CD4-positive, alpha-beta T cell treated with Interleukin-15 for 1 hour (primary cell): ENCODE measurements around the gene LILRA1.
"Not testable (repeated sequence)": the region's sequence is repeated elsewhere in the genome, so short reads cannot be mapped to it uniquely, and the experiment has no call there.

Experiments used
- DNase-seq: peaks from one replicate; pipeline ENCODE4 v3.0.0-alpha.2; 2020

Gene LILRA1

DNA sequence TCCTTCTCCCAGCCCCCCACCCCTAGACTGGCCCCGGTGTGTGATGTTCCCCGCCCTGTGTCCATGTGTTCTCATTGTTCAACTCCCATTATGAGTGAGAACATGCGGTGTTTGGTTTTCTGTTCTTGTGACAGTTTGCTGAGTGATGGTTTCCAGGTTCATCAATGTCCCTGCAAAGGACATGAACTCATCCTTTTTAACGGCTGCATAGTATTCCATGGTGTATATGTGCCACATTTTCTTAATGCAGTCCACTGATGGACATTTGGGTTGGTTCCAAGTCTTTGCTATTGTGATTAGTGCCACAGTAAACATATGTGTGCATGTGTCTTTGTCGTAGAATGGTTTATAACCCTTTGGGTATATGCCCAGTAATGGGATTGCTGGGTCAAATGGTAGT is 15.2 kb upstream of the LILRA1 start:
- not testable (repeated sequence) for DNase-seq

DNA sequence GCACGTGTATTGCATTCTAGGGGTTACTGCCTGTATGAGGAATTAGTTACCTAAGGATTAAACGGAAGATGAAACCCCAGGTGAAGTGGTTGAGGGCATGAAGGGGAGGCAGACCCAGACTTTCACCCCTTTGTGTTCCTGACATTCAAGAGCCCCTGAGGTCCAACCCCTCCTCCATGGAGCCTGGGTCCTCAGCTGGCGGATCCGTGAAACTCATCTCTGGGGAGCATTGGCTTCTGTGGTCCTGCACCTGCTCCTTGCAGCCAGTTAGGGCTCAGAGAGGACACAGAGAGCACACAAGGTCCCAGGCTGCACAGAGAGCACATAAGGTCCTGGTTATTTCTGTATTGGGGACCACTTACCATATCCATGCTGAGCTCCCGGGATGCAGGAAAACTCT is 7.0 kb upstream of the LILRA1 start:
- no peak for DNase-seq

DNA sequence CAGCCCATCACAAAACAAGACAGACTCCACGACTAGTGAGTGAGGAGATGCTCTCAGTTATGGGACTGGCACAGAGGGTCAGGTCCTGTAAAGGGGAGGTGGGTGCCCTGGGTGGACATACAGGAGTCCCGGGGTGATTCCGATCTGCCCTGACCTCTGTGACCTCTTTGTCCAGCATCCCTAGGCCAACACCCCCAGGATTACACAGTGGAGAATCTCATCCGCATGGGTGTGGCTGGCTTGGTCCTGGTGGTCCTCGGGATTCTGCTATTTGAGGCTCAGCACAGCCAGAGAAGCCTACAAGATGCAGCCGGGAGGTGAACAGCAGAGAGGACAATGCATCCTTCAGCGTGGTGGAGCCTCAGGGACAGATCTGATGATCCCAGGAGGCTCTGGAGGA is 6.4 kb upstream of the LILRA1 start:
- DNase-seq, result no peak

DNA sequence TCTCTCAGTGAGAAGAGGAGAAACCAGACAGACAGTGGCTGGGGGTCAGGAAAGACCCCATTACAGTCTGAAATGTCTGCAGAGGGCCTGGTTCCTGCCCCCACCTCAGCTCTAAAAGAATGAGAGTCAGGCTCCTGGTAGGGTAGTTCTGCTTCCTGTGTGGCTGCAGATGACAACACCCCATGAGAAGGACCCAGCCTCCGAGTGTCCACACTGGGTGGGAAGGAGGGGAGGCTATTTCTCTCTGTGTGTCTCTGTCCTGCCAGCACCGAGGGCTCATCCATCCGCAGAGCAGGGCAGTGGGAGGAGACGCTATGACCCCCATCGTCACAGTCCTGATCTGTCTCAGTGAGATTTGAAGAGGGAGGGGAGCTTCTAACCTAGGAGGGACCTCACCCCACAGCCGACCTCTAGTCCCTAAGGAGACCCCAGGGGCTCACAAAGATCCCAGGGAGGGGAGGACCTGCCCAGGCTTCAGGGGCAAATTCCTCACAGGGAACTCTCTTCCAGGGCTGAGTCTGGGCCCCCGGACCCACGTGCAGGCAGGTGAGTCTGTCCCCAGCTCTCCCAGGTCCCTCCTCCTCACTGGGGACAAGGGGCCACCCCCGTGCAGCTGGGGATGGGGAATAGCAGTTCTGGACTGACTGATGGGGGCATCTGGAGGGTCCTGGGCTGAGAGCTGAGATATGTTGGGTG is 647 bp downstream of the LILRA1 start:
- not testable (repeated sequence) for DNase-seq

DNA sequence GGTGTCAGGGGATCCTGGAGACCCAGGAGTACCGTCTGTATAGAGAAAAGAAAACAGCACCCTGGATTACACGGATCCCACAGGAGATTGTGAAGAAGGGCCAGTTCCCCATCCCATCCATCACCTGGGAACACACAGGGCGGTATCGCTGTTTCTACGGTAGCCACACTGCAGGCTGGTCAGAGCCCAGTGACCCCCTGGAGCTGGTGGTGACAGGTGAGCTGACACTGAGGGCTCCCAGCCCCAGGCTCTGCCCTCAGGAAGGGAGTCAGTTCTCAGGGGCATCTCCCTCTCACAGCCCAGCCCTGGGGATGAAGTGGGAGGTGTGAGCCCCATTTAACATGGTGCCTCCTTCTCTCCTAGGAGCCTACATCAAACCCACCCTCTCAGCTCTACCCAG is 1.3 kb downstream of the LILRA1 start:
- DNase-seq, result no peak

DNA sequence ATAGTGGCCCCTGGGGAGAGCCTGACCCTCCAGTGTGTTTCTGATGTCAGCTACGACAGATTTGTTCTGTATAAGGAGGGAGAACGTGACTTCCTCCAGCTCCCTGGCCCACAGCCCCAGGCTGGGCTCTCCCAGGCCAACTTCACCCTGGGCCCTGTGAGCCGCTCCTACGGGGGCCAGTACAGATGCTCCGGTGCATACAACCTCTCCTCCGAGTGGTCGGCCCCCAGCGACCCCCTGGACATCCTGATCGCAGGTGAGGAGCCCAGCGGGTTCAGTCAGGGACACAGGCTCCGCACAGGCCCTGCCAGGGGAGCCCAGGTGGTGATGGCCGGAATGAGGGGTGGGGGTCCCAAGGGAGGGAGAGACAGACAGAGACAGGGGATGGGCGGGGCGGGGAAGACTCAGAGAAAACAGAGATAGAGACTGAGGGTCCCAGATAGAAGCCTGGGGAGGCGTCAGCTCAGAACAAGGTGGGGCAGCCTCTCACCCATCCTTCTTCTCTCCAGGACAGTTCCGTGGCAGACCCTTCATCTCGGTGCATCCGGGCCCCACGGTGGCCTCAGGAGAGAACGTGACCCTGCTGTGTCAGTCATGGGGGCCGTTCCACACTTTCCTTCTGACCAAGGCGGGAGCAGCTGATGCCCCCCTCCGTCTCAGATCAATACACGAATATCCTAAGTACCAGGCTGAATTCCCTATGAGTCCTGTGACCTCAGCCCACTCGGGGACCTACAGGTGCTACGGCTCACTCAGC is 2.4 kb downstream of the LILRA1 start:
- DNase-seq, result not testable (repeated sequence)

DNA sequence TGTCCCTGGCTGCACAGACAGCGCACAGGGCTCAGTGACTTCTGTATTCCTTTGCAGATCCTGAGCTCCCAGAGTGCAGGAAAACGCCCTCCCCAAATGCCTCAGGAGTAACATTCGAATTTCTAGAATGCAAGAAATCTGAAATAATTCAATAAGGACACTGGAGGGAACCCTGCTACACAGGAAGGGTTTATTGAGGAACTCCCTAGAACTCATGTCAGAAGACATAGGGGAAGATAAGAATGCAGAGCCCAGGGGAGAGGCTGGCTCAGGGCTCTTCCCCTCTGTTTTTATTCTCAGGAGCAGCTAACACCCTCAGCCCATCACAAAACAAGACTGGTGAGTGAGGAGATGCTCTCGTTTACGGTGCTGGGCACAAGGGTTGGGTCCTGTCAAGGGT is 6.8 kb downstream of the LILRA1 start:
- DNase-seq, result no peak

DNA sequence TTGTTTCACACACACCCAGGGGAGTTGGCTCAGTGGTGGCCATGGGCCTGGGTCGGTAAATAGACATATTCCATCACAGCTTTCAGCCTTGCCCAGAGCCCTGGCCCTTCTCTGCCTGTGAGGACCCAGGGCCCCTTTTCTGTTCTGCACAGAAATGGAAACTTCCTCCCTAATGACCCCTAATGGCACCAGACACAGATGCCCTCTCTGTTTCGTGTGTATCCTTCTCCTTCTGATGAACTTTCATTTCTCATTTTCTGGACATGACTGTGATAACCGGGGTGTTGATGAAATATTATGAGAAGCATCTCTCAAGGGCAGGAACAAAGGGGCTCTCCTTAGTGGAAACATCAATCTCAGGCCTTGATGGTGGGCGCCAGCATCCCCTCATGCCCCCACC is 12.8 kb downstream of the LILRA1 start:
- no peak for DNase-seq

DNA sequence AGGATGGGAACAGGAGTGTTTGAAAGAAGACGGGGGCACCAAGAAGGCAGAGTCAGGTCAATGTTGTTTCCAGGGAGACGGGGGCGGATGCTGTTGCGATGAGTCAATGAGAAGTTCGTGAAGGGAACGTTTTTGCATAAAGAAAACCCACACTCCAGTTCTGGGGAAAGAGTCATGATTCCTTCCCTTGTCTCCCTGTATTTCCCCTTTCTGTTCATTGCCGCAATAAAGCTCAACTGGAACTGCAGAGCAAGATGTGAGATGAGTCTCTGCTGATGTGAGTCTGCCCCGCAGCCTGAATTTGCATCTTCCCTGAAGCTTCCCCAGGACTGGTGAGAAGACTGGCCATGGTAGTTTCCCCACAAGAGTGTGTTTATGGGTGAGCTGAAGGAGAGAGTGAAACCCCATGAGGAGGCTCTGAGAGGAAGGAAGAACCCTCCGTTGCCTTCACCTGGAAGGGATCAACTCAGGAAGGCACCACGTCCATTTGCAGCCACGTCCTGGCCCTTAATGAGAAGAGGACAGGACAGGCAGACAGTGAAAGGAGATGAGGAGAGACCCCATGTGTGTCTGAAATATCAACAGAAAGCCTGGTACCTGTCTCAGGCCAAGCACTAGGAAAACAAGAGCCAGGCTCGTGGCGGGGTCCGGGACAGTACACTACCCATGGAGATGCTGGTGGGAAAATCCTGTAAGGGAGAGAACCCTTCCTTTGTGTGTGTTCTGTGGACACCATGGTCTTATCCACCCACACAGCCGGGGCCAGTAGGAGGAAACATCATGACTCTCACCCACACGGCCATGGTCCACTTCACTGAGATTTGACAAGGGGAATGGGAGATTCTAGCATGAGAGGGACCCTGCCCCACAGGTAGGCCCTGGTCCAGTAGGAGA is 13.7 kb downstream of the LILRA1 start:
- peak; percentile 32 for DNase-seq

DNA sequence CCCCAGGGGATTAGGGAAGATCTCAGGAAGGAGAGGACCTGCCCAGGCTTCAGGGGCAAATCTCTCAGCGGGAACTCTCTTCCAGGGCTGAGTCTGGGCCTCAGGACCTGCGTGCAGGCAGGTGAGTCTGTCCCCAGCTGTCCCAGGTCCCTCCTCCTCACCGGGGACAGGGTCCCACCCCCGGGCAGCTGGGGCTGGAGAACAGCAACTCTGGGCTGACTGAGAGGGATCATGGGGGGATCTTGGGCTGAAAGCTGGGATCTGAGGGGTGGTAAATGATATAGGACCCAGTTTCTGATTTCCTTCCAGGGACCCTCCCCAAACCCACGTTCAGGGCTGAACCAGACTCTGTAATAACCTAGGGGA is 14.3 kb downstream of the LILRA1 start:
- DNase-seq, result no peak

DNA sequence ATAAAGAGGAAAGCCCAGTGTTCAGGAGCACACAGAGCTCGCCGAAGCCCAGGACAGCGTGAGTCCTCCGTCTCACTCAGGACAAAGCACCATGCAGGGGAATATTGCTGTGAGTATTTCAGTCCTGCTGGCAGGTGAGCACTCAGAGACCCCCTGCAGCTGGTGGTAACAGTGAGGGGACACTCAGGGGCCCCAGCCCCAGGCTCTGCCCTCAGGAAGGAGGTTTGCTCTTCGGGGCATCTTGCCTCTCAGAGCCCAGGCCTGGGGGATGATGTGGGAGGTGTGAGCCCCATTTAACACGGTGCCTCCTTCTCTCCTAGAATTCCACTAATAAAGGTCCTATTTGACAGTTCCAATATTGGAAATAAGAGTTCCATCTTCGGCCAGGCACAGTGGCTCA is 14.8 kb downstream of the LILRA1 start:
- DNase-seq, result no peak

DNA sequence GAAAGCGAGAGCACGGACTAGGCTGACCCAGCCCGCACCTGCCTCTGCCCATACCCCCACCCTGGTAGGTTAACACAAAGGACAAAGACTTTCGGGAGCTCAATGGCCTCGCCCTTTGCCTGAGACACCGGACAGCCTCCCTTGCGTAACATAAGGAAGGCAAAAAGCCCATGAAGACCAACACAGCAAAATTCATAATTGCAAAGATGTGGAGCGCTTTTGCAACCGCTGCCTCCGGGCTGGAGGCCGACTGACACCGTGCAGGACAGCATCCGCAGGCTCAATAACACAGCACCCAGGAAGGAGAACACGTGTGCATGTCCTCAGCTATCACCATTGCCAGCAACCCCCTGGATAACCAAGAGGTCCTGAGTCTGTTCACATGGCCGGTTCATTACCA is 15.4 kb downstream of the LILRA1 start:
- no peak for DNase-seq

DNA sequence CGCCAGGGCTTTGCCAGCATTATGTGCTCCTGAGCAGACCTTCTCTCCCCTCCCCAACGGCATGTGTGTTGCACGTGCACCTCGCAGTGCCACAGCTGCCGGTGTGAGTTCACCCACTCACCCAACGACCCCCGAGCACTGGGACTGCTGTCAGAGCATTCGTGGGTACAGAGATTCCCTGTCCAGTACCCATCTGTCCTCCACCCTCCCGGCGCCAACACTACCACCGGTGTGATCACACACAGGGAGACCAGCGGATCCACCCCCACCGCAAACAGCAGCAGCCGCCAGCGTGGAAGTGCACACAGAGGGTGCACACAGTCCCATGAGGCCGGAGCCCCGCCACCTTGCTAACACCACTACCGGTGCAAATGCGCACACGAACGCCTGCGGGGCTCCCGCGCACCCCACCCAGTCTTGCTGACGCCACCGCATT is 15.9 kb downstream of the LILRA1 start:
- no peak for DNase-seq

DNA sequence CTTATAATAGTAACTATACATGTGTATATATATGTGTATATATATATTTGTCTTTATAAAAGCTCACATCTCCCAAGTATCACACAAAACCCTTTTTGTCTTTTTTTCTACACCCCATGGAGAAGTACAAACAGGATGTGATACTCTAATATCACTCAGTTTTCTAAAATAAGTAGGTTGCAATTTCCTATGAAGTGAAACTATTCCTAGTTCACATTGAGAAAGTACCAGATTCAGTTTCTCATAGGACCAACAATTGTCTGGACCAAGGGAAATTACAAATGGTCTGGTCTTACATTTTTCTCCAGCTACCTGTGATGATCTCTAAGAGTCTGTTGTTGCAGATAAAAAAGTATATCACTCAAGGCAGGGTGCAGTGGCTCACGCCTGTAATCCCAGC is 19.0 kb downstream of the LILRA1 start:
- DNase-seq, result no peak

DNA sequence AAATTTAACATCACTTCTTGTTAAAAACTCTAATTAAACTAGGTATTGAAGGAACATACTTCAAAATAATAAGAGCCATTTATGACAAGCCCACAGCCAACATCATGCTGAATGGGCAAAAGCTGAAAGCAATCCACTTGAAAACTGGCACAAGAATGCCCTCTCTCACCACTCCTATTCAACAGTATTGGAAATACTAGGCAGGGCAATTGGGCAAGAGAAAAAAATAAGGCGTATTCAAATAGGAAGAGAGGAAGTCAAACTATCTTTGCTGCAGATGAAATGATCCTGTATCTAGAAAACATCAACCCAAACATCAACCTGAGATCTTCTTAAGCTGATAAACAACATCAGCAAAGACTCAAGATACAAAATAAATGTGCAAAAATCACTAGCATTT is 21.3 kb downstream of the LILRA1 start:
- DNase-seq, result no peak

DNA sequence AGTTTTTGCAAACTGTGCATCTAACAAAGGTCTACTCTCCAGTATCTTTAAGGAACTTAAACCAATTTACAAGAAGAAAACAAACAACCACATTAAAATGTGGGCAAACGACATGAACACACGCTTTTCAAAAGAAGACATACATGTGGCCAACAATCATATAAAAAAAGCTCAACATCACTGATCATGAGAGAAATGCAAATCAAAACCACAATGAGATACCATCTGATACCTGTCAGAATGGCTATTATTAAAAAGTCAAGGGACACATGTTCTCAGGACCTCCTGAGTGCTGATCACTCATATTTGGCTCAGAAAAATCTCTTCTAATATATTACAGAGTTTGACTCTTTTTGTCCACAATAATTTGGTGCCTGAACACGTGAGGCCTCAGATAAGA is 22.6 kb downstream of the LILRA1 start:
- no peak for DNase-seq

DNA sequence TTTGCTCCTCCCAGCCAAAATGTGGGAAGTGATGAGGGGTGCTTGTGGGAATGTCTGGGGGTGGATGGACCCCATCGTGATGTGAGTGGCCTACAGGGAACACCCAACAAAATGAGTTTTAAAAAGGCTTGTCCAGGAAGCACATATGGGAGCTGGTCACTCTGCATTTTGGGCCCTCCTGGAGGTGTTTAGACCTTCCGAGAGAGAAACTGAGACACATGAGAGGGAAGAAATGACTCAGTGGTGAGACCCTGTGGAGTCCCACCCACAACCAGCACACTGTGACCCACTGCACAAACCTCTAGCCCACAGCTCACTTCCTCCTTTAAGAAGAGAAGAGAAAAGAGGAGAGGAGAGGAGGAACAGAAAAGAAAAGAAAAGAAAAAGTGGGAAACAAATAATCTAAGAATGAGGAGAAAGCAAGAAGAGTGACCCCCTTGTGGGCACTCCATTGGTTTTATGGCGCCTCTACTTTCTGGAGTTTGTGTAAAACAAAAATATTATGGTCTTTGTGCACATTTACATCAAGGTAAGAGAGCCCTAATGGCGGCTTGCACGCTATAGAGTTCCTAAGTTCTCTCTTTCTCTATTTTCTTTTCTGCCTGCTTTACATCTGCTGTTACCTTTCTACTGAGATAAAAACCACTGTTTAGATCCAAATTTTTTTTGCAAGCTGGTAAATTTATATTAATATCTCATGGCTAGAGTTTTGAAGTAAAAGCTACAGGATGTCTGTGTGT is 23.6 kb downstream of the LILRA1 start:
- DNase-seq, result no peak

DNA sequence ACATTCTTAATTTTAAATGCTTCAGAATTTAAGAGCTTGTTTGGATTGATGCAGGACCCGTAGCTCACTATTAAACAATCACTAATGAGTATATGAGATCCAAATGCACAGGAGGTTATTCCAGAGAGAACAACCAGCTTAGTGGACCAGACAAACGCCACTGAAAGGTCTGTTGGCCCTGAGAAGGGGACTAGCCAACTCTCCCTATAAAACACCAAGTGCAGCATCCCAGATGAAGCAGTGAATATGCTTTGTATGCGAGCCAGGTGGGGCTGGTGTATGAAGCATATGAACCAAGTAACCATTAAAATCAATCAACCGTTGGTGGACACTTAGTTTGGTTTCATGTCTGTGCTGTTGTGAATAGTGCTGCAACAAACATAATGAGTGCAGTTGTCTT is 27.0 kb downstream of the LILRA1 start:
- no peak for DNase-seq

DNA sequence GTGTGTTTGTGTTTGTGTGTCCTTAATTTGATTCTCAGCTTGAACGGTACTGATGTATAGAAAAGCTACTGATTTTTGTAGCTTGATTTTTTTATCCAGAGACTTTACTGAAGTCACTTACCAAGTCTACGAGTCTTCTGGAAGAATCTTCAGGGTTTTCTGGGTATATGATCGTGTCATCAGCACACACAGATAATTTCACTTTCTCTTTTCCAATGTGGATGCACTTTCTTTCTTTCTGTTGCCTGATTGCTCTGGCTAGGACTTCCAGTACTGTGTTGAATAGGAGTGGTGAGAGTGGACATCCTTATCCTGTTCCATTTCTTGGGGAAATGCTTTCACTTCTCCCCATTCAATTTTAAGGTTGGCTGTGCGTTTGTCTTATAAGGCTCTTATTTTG is 29.0 kb downstream of the LILRA1 start:
- DNase-seq, result no peak

DNA sequence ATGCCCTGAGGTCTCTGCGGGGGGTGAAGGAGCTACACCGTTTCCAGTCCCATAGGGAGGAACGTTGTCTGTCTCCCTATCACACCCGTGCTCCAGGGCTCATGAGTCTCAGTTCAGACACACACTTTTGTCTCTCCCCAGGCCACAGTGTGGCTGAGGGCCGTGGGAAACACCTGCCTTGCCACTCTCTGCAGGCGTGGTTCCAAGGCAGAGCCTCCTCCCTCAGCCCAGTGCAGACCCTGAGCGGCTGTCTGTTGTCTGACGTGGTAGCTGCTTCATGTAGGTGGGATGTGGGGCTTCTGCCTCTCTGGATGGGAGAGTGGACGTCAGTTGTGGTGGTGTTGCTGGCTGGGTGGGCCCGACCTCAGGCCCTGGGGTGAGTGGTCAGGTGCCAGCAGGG is 30.8 kb downstream of the LILRA1 start:
- DNase-seq, result not testable (repeated sequence)

DNA sequence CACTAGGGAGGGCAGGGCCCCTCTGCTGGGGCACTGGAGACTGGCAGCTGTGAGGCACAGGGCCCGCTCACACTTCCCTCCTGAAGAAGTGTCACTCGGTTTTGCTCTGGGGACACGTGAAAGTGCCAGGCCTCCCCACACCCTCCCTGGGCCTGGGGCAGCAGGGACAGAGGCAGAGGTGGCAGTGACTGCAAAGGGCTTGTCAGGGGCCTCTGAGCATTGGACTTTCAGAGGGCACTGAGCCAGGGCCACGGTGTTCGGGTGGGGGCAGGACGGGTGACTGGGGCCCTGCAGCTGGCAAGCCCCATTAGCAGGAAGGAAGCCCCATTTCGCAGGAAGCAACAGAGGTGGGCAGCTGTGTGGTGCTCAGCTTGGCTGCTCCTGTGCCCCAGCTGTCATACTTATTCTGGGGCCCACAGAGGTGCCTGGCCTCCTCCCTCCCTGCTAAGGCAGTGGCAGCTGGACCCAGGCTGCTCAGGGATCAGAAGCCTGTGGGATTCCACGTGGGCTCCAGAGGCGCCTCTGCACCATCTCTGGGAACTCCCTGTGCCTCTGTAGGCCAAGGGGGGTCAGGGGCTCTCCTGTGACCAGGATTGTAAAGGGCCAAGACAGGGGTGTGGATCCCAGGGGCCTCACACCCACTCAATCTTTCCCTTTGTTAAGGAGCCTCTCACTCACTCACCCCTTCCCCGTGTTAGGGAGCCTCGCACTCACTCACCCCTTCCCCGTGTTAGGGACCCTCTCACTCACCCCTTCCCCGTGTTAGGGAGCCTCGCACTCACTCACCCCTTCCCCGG is 31.7 kb downstream of the LILRA1 start:
- peak; percentile 43 for DNase-seq

DNA sequence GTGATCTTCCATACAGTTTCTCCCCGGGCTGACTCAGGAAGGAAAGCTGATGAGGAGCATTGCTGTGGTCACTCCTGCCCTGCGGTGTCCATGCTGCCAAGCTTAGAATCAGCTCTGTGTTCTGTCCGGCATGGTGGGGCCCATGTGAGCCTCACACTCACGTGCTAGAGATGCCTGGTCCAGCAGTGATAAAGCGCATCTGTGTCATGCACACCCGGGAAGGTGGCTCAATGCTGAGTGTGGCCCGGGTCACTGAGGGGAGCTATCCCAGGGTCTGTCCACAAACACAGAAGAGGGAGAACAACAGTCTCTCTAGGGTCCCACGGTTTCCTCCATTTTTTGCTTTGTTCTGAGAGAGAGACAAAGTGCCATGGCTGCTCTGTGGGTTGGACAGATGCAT is 33.3 kb downstream of the LILRA1 start:
- DNase-seq, result no peak
